Measurements from ENCODE around the gene SLC38A5. TPM values are rescaled to one million over a fixed set of nuclear protein-coding genes. Genes with fewer than 3 reads are reported as not detected.

The SLC38A5 gene
- total and polyA plus RNA-seq, 2 donors (not counting 1 experiment from before 2014, with no cell fraction given) = 8.3 to 21.5 TPM

- H4K20me1 ChIP-seq (ENCODE audit: control insufficient read depth, extremely low read depth, insufficient read depth, low read length) = no peaks in the 10 kb centered on the region
- H3K9ac ChIP-seq (ENCODE audit: insufficient read depth, low read length) = no peak overlapping the region
- no peaks in the 10 kb centered on the region for H3K4me1 ChIP-seq (ENCODE audit: control insufficient read depth, extremely low read depth, insufficient read depth, low read length)
- H3K9me3 ChIP-seq (ENCODE audit: control insufficient read depth, insufficient read depth, low read depth, low read length) = no peaks in the 10 kb centered on the region
- no peak for TF ChIP-seq EZH2 (IDR thresholded peaks at IDR 0.05; ENCODE audit: low read length, missing control alignments)
- TF ChIP-seq CTCF (conservative IDR thresholded peaks at IDR 0.05 in 1 of 2, IDR thresholded peaks at IDR 0.05 in 1 of 2; ENCODE audit: low read depth in 1 of 2, low read length in 2 of 2) = no peak
- DNase-seq (ENCODE audit: low read depth in 2 of 2) = no peak
- no peaks in the 10 kb centered on the region for H3K36me3 ChIP-seq (ENCODE audit: control insufficient read depth, insufficient read depth, low read length)
- no peaks in the 10 kb centered on the region for H3K27me3 ChIP-seq (ENCODE audit: control insufficient read depth, insufficient read depth, low read length)
- H2AFZ ChIP-seq (ENCODE audit: low read length) = no peak overlapping the region
- no peak overlapping the region for H3K4me3 ChIP-seq (replicated peaks in 1 of 4; ENCODE audit: control extremely low read depth in 1 of 4, insufficient read depth in 1 of 4, low read depth in 3 of 4, low read length in 4 of 4)
- no peak overlapping the region for H3K27ac ChIP-seq (ENCODE audit: insufficient read depth, low read length)
- no peaks in the 10 kb centered on the region for H3K79me2 ChIP-seq (ENCODE audit: control insufficient read depth, insufficient read depth, low read length)
- no peak overlapping the region for H3K4me2 ChIP-seq (ENCODE audit: extremely low read depth, insufficient read depth, low read length)
These were observed 44.2 kb upstream of the SLC38A5 start for GRCh38 chrX:48514126-48514806.

GRCh38 chrX:48513670-48514069, 43.6 kb upstream of the SLC38A5 start:
- H2AFZ ChIP-seq (ENCODE audit: low read length) = no peak overlapping the region
- H3K4me2 ChIP-seq (ENCODE audit: extremely low read depth, insufficient read depth, low read length) = no peak overlapping the region
- no peaks in the 10 kb centered on the region for H3K36me3 ChIP-seq (ENCODE audit: control insufficient read depth, insufficient read depth, low read length)
- no peak overlapping the region for H3K4me3 ChIP-seq (replicated peaks in 1 of 4; ENCODE audit: control extremely low read depth in 1 of 4, insufficient read depth in 1 of 4, low read depth in 3 of 4, low read length in 4 of 4)
- TF ChIP-seq EZH2 (IDR thresholded peaks at IDR 0.05; ENCODE audit: low read length, missing control alignments) (no peak), CTCF (conservative IDR thresholded peaks at IDR 0.05 in 1 of 2, IDR thresholded peaks at IDR 0.05 in 1 of 2; ENCODE audit: low read depth in 1 of 2, low read length in 2 of 2) (no peak)
- no peaks in the 10 kb centered on the region for H3K27me3 ChIP-seq (ENCODE audit: control insufficient read depth, insufficient read depth, low read length)
- no peak for DNase-seq (ENCODE audit: low read depth in 2 of 2)
- H3K27ac ChIP-seq (ENCODE audit: insufficient read depth, low read length) = no peak overlapping the region
- H3K9ac ChIP-seq (ENCODE audit: insufficient read depth, low read length) = no peak overlapping the region
- H3K9me3 ChIP-seq (ENCODE audit: control insufficient read depth, insufficient read depth, low read depth, low read length) = no peaks in the 10 kb centered on the region
- H3K79me2 ChIP-seq (ENCODE audit: control insufficient read depth, insufficient read depth, low read length) = no peaks in the 10 kb centered on the region
- H3K4me1 ChIP-seq (ENCODE audit: control insufficient read depth, extremely low read depth, insufficient read depth, low read length) = no peaks in the 10 kb centered on the region
- no peaks in the 10 kb centered on the region for H4K20me1 ChIP-seq (ENCODE audit: control insufficient read depth, extremely low read depth, insufficient read depth, low read length)

- Histone ChIP-seq H3K79me2 (ENCODE audit: control insufficient read depth, insufficient read depth, low read length) (no peaks in the 10 kb centered on the region), H3K4me1 (ENCODE audit: control insufficient read depth, extremely low read depth, insufficient read depth, low read length) (no peaks in the 10 kb centered on the region), H2AFZ (ENCODE audit: low read length) (no peak overlapping the region), H3K9ac (ENCODE audit: insufficient read depth, low read length) (no peak overlapping the region), H3K4me3 (replicated peaks in 1 of 4; ENCODE audit: control extremely low read depth in 1 of 4, insufficient read depth in 1 of 4, low read depth in 3 of 4, low read length in 4 of 4) (no peak overlapping the region), H3K27me3 (ENCODE audit: control insufficient read depth, insufficient read depth, low read length) (no peaks in the 10 kb centered on the region), H3K4me2 (ENCODE audit: extremely low read depth, insufficient read depth, low read length) (no peak overlapping the region), H3K27ac (ENCODE audit: insufficient read depth, low read length) (no peak overlapping the region), H4K20me1 (ENCODE audit: control insufficient read depth, extremely low read depth, insufficient read depth, low read length) (no peaks in the 10 kb centered on the region), H3K36me3 (ENCODE audit: control insufficient read depth, insufficient read depth, low read length) (no peaks in the 10 kb centered on the region), H3K9me3 (ENCODE audit: control insufficient read depth, insufficient read depth, low read depth, low read length) (no peaks in the 10 kb centered on the region)
- TF ChIP-seq EZH2 (IDR thresholded peaks at IDR 0.05; ENCODE audit: low read length, missing control alignments) = no peak
- TF ChIP-seq CTCF (conservative IDR thresholded peaks at IDR 0.05 in 1 of 2, IDR thresholded peaks at IDR 0.05 in 1 of 2; ENCODE audit: low read depth in 1 of 2, low read length in 2 of 2) = no peak
- no peak for DNase-seq (ENCODE audit: low read depth in 2 of 2)
These were observed 42.4 kb upstream of the SLC38A5 start for GRCh38 chrX:48512371-48512935.
